Measurements from ENCODE around the gene ANKRD55. TPM values are rescaled to one million over a fixed set of nuclear protein-coding genes. Genes with fewer than 3 reads are reported as not detected.
"Not testable (repeated sequence)": the region's sequence is repeated elsewhere in the genome, so short reads cannot be mapped to it uniquely, and the experiment has no call there.

The ANKRD55 gene
- total RNA-seq, 4 donors from 2014 or later: 0.66 TPM; not detected in 3

DNA sequence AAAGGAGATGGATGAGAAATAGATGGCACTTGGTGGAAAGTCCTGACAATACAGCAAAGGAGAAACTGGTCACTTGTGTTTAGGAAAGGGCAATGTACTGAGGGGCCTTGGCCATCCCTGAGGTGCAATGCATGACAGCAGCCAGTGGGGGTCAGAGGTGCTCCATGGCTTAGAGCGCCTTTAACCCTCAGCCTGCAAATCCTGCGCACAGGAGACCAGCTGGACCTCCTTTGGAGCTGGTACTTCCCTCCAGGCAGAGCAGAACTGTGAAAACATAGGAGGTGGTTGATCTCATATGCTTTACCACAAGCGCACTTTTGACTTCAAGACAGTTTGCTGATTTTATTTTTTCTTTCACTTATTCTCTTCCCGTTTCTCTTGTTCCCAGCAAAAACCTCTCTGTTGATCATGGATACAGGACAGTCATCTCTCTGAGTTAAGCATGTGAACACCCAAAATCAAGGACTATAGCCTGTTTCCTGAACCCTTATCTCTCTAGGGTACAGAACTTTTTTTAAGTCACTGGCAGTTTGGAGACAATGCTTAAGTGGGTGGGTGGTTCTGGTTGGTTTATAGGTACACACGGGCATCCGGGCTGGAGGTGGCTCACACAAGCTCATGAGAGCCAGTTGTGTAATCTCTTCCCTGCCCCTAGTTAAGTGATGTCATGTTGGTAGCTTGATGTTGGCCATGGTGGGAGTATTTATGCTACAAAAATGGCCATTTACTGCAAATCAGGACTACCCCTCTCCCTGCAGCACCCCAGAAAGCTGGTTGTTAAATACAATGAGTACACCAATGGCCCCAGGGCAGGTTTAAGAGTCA lies 37.6 kb upstream of the ANKRD55 start:
- TF ChIP-seq, protein P1, sequence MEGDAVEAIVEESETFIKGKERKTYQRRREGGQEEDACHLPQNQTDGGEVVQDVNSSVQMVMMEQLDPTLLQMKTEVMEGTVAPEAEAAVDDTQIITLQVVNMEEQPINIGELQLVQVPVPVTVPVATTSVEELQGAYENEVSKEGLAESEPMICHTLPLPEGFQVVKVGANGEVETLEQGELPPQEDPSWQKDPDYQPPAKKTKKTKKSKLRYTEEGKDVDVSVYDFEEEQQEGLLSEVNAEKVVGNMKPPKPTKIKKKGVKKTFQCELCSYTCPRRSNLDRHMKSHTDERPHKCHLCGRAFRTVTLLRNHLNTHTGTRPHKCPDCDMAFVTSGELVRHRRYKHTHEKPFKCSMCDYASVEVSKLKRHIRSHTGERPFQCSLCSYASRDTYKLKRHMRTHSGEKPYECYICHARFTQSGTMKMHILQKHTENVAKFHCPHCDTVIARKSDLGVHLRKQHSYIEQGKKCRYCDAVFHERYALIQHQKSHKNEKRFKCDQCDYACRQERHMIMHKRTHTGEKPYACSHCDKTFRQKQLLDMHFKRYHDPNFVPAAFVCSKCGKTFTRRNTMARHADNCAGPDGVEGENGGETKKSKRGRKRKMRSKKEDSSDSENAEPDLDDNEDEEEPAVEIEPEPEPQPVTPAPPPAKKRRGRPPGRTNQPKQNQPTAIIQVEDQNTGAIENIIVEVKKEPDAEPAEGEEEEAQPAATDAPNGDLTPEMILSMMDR (IDR thresholded peaks at IDR 0.05): peak; percentile 94 to 98 (median 96)
- TF ChIP-seq POLR2AphosphoS5 (IDR thresholded peaks at IDR 0.05) (peak in 1 of 2 donors; percentile 28), POLR2A (IDR thresholded peaks at IDR 0.05; ENCODE audit: low read depth) (no peak)
- DNase-seq (ENCODE audit: extremely low spot score): peak; percentile 94
- Histone ChIP-seq H3K9me3 (no peaks in the 10 kb centered on the region), H3K27ac (replicated peaks in 1 of 4) (no peak overlapping the region), H3K4me3 (no peak overlapping the region), H3K27me3 (no peaks in the 10 kb centered on the region), H3K36me3 (no peaks in the 10 kb centered on the region), H3K4me1 (peaks cover 0 to 13% (median 9%) of the 10 kb centered on the region in 4 donors)
- intact Hi-C loops (cut with DNase I): loop anchor here (2.0 kb wide), 1 partner anchor 568 kb away; no protein-coding TSS in a partner anchor
- 19% methylated on average over 4 of the region's 6 CpGs for WGBS

DNA sequence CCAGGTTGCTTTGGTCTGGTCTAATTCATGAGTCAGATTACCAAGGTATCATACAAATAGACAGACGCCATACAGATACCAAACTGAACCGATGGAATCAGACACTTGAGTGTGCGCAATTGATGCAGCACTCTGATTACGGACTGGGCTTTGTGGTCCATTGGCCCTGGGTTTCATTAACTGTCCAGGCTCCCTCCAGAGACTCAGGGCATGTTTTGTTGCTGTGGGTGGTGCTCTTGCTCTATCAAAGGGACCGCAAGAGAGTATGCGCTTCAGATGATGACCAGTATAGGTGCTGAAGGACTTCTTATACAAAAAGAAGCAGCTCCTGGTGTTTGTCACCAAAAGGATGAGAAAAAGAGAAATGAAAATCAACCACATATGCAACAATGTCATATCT lies 36.9 kb upstream of the ANKRD55 start:
- TF ChIP-seq POLR2AphosphoS5 (IDR thresholded peaks at IDR 0.05): no peak
- no peak for TF ChIP-seq POLR2A (IDR thresholded peaks at IDR 0.05; ENCODE audit: low read depth)
- no peak for TF ChIP-seq EP300 (IDR thresholded peaks at IDR 0.05)
- TF ChIP-seq, protein P1 (IDR thresholded peaks at IDR 0.05): no peak
- intact Hi-C loops (cut with DNase I): loop anchor here (2.0 kb wide), 1 partner anchor 569 kb away; no protein-coding TSS in a partner anchor
- H3K9me3 ChIP-seq: no peaks in the 10 kb centered on the region
- no peak overlapping the region for H3K27ac ChIP-seq (replicated peaks in 1 of 4)
- no peak overlapping the region for H3K4me3 ChIP-seq
- H3K36me3 ChIP-seq: no peaks in the 10 kb centered on the region
- H3K27me3 ChIP-seq: no peaks in the 10 kb centered on the region
- DNase-seq (ENCODE audit: extremely low spot score): no peak
- 87% methylated on average over 6 of the region's 6 CpGs for WGBS
- peaks cover 0 to 13% (median 9%) of the 10 kb centered on the region in 4 donors for H3K4me1 ChIP-seq

DNA sequence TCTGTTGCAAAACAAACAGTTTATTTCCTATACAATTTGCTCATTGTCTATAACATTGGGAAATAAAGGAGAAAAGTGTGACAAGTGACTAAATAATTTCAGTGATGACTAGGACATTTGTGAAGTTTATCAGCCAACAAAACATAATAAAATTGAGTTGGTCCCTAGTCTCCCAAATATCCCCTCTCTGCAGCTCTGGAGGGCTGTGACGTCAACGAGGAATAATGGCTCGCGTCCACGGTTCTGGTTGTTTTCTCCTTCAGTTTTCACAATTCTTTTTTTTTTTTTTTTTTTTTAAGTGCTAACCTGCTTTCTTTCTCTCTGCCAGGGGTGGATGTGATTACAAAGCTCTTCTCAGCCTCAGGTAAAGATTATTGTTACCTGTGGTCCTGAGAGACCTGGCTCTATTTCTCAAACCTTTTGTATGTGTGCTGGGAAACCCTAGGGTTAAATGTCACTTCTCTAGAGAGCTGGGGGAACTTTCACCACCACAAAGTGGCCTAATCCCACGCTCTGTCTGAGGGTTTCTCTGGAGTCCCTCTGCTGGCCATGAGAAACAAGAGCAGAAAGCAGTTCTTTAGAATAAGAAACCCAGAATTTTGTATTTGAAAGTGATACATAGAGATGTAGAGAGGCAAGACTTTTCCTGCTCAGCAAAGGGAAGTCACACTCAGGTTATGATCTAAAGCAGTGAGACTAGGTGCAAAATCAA lies 36.2 kb upstream of the ANKRD55 start:
- H3K9me3 ChIP-seq: no peaks in the 10 kb centered on the region
- H3K27ac ChIP-seq (replicated peaks in 1 of 4): no peak overlapping the region
- no peak for DNase-seq (ENCODE audit: extremely low spot score)
- WGBS: 51% methylated on average over 6 of the region's 6 CpGs
- intact Hi-C loops (cut with DNase I): no loop called here
- TF ChIP-seq EP300 (IDR thresholded peaks at IDR 0.05): no peak
- TF ChIP-seq, protein P1 (IDR thresholded peaks at IDR 0.05): peak; percentile 24 to 43 (median 33)
- H3K4me3 ChIP-seq: no peak overlapping the region
- peaks cover 0 to 13% (median 9%) of the 10 kb centered on the region in 4 donors for H3K4me1 ChIP-seq
- H3K36me3 ChIP-seq: no peaks in the 10 kb centered on the region
- H3K27me3 ChIP-seq: no peaks in the 10 kb centered on the region

DNA sequence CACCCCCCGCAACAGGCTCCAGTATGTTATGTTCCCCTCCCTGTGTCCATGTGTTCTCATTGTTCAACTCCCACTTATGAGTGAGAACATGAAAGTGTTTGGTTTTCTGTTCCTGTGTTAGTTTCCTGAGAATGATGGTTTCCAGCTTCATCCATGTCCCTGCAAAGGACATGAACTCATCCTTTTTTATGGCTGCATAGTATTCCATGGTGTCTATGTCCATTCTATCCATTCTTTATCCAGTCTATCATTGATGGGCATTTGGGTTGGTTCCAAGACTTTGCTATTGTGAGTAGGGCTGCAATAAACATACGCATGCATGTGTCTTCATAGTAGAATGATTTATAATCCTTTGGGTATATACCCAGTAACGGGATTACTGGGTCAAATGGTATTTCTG lies 35.6 kb upstream of the ANKRD55 start:
- H3K27me3 ChIP-seq; intact Hi-C loops (cut with DNase I); H3K36me3 ChIP-seq; H3K9me3 ChIP-seq; DNase-seq (ENCODE audit: extremely low spot score); H3K4me3 ChIP-seq; H3K27ac ChIP-seq (replicated peaks in 1 of 4): not testable (repeated sequence)
- H3K4me1 ChIP-seq: peaks cover 0 to 13% (median 9%) of the 10 kb centered on the region in 4 donors
- WGBS: 90% methylated on average over 3 of the region's 3 CpGs

DNA sequence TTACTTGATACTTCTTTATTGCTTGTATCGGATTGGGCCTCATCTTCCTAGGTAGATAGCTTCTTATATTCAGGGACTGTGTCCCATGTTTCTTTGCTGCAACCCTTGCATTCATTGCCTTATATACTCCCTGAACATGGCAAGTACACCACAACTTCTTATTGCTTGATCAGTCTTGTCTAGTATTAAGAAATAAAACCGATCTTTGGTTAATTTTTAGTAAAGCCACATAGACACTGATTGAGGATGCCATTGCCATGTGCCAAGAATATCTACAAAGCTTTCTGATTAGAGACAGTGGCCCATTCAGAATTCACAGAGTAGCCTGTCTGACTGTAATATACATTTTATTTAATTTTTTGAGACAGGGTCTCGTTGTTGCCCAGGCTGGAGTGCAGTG lies 34.7 kb upstream of the ANKRD55 start:
- H3K27me3 ChIP-seq: no peaks in the 10 kb centered on the region
- TF ChIP-seq POLR2A (IDR thresholded peaks at IDR 0.05; ENCODE audit: low read depth): no peak
- no peak for TF ChIP-seq EP300 (IDR thresholded peaks at IDR 0.05)
- TF ChIP-seq, protein P1 (IDR thresholded peaks at IDR 0.05): no peak
- no peak for TF ChIP-seq POLR2AphosphoS5 (IDR thresholded peaks at IDR 0.05)

More for the DNA sequence above, 34.7 kb upstream of the ANKRD55 start:
- intact Hi-C loops (cut with DNase I): no loop called here
- no peaks in the 10 kb centered on the region for H3K9me3 ChIP-seq
- DNase-seq (ENCODE audit: extremely low spot score): no peak
- no peak overlapping the region for H3K27ac ChIP-seq (replicated peaks in 1 of 4)
- no peak overlapping the region for H3K4me3 ChIP-seq
- H3K4me1 ChIP-seq: peaks cover 0 to 13% (median 9%) of the 10 kb centered on the region in 4 donors
- no peaks in the 10 kb centered on the region for H3K36me3 ChIP-seq
- WGBS: 91% methylated on average over 3 of the region's 3 CpGs
